ENCODE measurements around the gene PTPRN2.

The PTPRN2 gene

DNA sequence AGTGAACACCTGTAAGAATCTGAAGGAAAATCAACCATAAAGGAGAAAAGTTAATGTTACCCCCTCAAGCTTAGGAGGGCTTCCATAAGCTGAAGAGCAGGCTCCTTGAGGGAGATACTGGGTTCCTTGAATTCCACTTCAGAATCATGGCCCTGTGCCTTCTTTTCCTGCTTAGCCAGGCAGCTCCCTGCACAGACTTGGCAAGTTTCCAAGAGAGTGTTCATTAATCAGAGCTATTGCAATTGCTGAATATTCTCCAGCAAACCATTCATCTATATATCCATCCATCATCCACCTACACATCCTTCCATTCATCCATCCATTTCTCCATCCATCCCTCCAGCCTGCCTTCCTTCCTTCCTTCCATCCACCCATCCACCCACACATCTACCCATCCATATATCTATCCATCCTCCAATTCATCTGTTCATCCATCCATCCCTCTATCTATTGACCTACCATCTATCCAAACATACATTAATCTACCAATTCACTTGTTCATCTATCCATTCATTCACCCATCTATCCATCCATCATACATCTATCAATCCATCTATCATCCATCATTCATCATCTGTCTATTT is 574.4 kb downstream of the PTPRN2 start:
- DNase-seq (ENCODE audit: low read depth), result no peak

DNA sequence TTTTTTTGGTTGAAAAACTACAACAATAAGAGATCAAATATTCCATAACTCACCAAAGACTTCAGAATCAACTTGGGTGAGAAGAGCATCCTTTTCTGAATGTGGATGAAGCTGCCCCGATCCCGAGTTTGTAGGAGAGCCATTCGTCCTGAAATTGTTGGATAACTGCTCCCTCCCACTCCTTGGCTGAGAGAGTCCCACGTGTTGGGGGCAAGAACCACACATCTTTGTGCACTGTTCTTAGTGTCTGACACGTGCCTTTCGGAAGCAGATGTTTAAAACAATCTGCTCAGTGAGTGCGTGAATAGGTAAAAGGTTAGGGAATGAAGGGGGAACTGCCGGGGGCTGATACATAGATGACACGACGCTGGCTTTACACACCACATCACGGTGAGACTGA is 575.7 kb downstream of the PTPRN2 start:
- no peak for DNase-seq (ENCODE audit: low read depth)

GRCh38 chr7:158010961-158011693 is 576.5 kb downstream of the PTPRN2 start:
- no peak for DNase-seq (ENCODE audit: low read depth)

DNA sequence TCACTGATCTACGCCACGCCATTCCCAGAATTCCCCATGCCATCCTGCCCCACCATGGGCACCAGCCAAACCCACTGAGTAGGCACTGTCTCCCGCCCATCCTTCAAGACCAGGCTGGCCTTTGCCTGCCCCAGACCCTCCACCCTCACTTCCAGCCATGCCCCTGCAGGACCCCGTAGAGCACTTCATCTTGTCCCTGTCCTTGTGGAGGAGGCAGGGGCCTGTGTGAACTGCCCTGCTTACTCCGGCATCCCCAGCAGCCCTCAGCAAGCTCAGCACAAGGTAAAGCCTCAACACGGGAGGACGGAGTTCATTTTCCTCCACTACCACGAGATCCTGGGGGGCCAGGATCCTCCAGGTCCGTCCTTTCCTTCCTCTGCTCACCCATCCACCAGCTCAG is 577.7 kb downstream of the PTPRN2 start:
- DNase-seq (ENCODE audit: low read depth), result no peak

- no peak for DNase-seq (ENCODE audit: low read depth)
These were observed 579.4 kb downstream of the PTPRN2 start for GRCh38 chr7:158008267-158008666.

GRCh38 chr7:158007697-158008257 is 579.8 kb downstream of the PTPRN2 start:
- DNase-seq (ENCODE audit: low read depth), result no peak

GRCh38 chr7:158006841-158007696 is 580.6 kb downstream of the PTPRN2 start:
- no peak for DNase-seq (ENCODE audit: low read depth)

DNA sequence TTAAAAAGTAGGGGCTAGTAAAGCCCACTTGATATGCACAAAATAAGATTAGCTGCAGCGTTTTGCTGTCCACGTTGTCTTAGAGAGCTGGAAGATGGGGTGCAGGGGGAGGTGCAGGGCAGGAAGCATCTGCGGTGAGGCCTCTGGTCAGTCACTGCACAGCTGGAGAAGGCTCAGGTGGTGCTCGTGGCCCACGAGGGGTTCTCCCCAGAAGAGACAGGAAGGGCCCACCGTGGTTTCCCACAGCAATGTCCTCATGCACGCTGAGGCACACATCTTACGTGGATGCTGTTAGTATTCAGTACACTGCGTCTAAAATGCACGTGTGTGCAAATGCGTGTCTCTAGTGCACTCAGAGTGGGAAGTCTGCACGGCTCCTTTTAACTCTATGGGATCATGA is 582.1 kb downstream of the PTPRN2 start:
- DNase-seq (ENCODE audit: low read depth), result no peak

- no peak for DNase-seq (ENCODE audit: low read depth)
These were observed 583.5 kb downstream of the PTPRN2 start for GRCh38 chr7:158004123-158004490.

GRCh38 chr7:158003441-158004122 is 584.0 kb downstream of the PTPRN2 start:
- DNase-seq (ENCODE audit: low read depth), result no peak

GRCh38 chr7:158002486-158003080 is 585.0 kb downstream of the PTPRN2 start:
- DNase-seq (ENCODE audit: low read depth), result no peak

- no peak for DNase-seq (ENCODE audit: low read depth)
These were observed 585.9 kb downstream of the PTPRN2 start for GRCh38 chr7:158001621-158002320.

DNA sequence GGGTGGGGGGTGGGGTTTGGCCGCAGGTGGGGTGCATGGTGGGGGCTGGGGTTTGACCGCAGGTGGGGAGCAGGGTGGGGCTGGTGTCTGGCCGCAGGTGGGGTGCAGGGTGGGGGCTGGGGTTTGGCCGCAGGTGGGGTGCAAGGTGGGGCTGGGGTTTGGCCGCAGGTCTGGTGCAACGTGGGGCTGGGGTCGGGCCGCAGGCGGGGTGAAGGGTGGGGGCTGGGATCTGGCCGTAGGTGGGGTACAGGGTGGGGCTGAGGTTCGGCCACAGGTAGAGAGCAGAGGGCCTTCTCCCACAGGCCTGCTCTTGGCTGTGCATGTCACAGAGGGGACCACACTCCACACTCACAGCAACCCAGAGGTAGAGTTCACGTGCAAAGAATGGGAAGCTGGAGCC is 586.6 kb downstream of the PTPRN2 start:
- DNase-seq (ENCODE audit: low read depth), result no peak

GRCh38 chr7:158000160-158000559 is 587.5 kb downstream of the PTPRN2 start:
- no peak for DNase-seq (ENCODE audit: low read depth)

GRCh38 chr7:157998884-157999552 is 588.6 kb downstream of the PTPRN2 start:
- no peak for DNase-seq (ENCODE audit: low read depth)

DNA sequence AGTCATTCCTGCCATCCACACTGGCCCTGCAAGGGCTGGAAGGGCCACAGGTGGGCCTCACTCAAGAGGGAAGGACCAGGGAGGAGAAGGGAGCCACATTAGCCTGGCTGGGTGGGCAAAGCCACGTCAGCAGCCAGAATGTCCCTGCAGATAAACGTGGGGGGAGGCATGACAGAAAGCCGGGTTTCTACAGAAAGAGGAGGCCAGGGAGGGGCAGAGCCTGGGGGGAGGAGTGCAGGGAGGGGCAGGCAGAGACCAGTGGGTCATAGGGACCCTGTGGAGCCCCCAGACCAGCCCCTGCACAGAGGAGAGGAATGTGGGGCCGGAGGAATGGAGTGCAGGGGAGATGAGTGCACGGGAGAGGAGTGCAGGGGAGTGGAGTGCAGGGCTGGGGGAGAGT is 590.2 kb downstream of the PTPRN2 start:
- DNase-seq (ENCODE audit: low read depth), result no peak

GRCh38 chr7:157997080-157997440 is 590.6 kb downstream of the PTPRN2 start:
- DNase-seq (ENCODE audit: low read depth), result no peak

GRCh38 chr7:157996359-157997079 is 591.1 kb downstream of the PTPRN2 start:
- DNase-seq (ENCODE audit: low read depth), result no peak

DNA sequence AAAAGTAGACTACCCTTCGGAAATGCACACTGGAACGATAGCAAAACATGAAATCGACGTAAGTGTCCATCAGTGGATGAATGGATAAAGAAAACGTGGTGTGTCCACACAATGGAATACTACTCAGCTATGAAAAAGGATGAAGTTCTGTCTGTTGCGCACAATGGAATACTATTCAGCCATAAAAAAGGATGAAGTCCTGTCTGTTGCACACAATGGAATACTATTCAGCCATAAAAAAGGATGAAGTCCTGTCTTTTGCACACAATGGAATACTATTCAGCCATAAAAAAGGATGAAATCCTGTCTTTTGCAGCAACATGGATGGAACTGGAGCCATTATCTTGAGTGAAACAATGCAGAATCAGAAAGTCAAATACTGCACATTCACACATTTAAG is 591.8 kb downstream of the PTPRN2 start:
- no peak for DNase-seq (ENCODE audit: low read depth)

DNA sequence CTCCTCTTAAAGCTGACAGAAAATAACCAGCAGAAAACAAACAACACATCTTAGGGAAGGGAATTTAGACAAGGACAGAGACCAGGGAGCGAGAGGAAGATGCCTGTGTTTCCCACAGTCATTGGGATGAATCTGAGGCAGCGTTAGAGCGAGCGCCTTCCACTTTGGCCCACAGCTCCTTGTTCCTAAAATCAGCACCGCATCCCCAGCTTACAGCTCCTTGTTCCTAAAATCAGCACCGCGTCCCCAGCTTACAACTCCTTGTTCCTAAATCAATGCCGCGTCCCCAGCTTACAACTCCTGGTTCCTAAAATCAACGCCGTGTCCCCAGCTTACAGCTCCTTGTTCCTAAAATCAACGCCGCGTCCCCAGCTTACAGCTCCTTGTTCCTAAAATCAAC is 593.3 kb downstream of the PTPRN2 start:
- no peak for DNase-seq (ENCODE audit: low read depth)

All from HS-5 (cell line).